Lower leg skin (tissue), 3 donors: ENCODE data around the gene MBOAT1.

Experiments
- POLR2A ChIP-seq, 2 donors: fragments of 450-650 bp; IDR thresholded peaks; one replicate each; pipeline ENCODE4 v1.6.1; 2016 to 2017; ENCODE audit warnings: antibody characterized with exemption in 2 of 2, mild to moderate bottlenecking in 1 of 2, moderate library complexity in 1 of 2
- TF ChIP-seq, protein P1 (sequence below), 3 donors: fragments of 450-650 bp; IDR thresholded peaks; one replicate each; pipeline ENCODE4 v1.5.1; 2016; ENCODE audit warnings: antibody characterized with exemption in 3 of 3, mild to moderate bottlenecking in 3 of 3, moderate library complexity in 2 of 3

DNA sequence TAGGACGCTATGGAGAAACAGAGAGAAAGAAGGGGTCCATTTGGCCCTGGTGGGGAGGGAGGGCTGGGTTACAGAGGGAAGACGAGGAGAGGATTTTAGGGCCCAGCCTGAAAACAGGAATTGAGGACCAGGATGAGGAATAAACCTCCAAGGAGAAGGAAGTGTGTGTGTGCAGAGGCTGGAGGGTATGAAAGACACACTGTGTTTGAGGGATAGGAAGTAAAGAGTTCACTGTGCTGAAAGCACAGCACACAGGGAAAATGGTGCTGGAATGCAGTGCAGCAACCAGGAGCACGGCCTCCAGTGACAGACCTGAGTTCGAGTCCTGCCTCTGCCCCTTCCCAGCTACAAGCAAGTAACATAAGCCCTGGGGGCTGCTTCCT is 7.8 kb downstream of the MBOAT1 start:
- TF ChIP-seq, protein P1, sequence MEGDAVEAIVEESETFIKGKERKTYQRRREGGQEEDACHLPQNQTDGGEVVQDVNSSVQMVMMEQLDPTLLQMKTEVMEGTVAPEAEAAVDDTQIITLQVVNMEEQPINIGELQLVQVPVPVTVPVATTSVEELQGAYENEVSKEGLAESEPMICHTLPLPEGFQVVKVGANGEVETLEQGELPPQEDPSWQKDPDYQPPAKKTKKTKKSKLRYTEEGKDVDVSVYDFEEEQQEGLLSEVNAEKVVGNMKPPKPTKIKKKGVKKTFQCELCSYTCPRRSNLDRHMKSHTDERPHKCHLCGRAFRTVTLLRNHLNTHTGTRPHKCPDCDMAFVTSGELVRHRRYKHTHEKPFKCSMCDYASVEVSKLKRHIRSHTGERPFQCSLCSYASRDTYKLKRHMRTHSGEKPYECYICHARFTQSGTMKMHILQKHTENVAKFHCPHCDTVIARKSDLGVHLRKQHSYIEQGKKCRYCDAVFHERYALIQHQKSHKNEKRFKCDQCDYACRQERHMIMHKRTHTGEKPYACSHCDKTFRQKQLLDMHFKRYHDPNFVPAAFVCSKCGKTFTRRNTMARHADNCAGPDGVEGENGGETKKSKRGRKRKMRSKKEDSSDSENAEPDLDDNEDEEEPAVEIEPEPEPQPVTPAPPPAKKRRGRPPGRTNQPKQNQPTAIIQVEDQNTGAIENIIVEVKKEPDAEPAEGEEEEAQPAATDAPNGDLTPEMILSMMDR (IDR thresholded peaks at IDR 0.05), result no peak
- TF ChIP-seq POLR2A (IDR thresholded peaks at IDR 0.05), result no peak
